Measurements from ENCODE around the gene TRAPPC3. TPM values are rescaled to one million over a fixed set of nuclear protein-coding genes. Genes with fewer than 3 reads are reported as not detected.

Gene TRAPPC3
- total RNA-seq, 2 experiments from 2014 or later: 57.5 to 59.3 TPM

DNA sequence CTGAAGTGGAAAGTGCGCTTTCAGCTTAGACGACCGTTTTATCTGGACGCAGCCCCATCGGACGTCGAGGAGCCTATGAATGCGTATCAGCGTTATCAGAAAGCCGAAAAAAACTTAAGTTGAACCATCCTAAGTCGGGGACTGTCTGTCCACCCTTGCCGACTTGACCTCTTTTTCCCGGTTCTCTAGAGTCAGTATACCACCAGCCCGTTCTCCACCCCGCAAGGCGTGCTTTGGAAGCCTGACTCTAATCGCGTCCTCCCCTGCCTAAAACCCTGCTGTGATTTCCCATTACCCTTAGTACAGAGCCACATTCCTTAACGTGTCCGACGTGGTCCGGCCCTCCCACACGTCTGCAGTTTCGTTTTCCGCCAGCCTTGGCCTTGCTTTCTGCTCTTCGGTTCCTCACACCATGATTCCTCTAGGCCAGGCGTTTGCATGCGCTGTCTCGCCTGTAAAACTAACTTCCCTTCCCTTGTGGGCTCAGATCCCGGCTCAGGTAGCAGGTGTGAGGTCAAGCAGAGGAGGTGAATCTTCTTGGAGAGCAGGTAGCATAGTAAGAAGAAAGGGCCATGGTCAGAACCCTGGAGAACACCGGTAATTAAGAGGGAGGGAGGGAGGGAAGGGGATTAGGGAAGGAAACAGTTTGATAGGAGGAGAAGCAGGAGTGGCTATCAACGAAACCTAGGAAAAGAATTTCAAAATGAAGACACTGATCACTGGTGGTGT lies 59.7 kb downstream of the TRAPPC3 start:
- Mint-ChIP-seq H3K4me3 (peak overlapping the region; percentile 89), H3K27ac (peak overlapping the region; percentile 87), H3K9me3 (no peaks in the 10 kb centered on the region), H3K4me1 (peaks cover 16% of the 10 kb centered on the region), H3K36me3 (ENCODE audit: low read depth) (peaks cover 17% of the 10 kb centered on the region), H3K27me3 (peaks cover 6% of the 10 kb centered on the region)
- DNase-seq: peak; percentile 41
- ChIA-PET CTCF (interaction anchor here (0.6 to 0.8 kb wide), 3 partner anchors 15 to 60 kb away, joined by 3 read pairs; partner anchors contain the start of gene TRAPPC3), POLR2A (no interaction called here)

- Mint-ChIP-seq H3K9me3 (no peaks in the 10 kb centered on the region), H3K27ac (peak within 1 kb of the TSS; percentile 87), H3K36me3 (ENCODE audit: low read depth) (peaks cover 17% of the 10 kb centered on the region), H3K4me1 (peaks cover 18% of the 10 kb centered on the region), H3K4me3 (peak within 1 kb of the TSS; percentile 89), H3K27me3 (peaks cover 9% of the 10 kb centered on the region)
- DNase-seq: peak; percentile 92
- POLR2A ChIA-PET: no interaction called here
- CTCF ChIA-PET: interaction anchor here (0.6 to 0.8 kb wide), 3 partner anchors 16 to 60 kb away, joined by 3 read pairs; partner anchors contain the start of gene TRAPPC3
Observed at GRCh38 chr1:36088577-36089392, 60.5 kb downstream of the TRAPPC3 start, which contains the start of gene ADPRS. ADPRS (plus strand) TSS chr1:36088892; CDS start chr1:36088905, 13 bp downstream.

- ChIA-PET CTCF (no interaction called here), POLR2A (no interaction called here)
- Mint-ChIP-seq H3K36me3 (ENCODE audit: low read depth) (peaks cover 13% of the 10 kb centered on the region), H3K27ac (peak overlapping the region; percentile 87), H3K27me3 (peaks cover 13% of the 10 kb centered on the region), H3K9me3 (no peaks in the 10 kb centered on the region), H3K4me1 (peaks cover 18% of the 10 kb centered on the region), H3K4me3 (peak overlapping the region; percentile 89)
- no peak for DNase-seq
Observed at GRCh38 chr1:36088265-36088576, 61.1 kb downstream of the TRAPPC3 start.

DNA sequence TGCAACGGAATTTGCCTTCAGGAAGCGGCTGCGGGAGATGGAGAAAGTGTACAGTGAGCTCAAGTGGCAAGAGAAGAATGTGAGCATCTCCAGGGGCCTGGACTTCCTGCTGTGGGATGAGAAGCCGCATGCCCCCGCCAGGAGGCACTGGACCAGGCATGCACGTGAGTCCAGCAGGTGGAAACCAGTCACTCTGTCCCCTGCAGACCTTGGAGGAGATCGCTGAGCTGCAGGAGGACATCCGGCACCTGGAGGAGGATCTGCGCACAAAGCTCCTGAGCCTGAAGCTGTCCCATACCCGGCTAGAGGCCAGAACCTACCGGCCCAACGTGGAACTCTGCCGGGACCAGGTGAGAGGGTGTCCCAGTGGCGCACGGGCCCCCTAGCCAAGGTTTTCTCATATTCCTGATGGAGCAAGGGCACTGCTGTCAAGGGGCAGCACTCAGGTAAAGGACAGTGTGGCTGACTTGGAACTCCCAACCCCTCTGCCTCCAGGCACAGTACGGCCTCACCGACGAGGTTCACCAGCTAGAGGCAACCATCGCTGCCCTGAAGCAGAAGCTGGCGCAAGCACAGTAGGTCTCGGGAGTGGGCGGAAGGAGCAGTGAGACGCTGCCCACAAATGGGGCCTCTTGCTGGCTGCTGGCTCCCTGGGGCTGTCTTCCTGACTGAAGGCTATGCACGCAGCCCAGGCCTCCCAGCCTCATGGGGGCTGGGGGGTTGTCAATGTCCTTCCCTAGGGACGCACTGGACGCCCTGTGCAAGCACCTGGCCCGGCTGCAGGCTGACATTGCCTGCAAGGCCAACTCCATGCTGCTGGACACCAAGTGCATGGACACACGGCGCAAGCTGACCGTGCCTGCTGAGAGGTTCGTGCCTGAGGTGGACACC lies 61.8 kb downstream of the TRAPPC3 start:
- CTCF ChIA-PET: interaction anchor here (1.4 to 2.1 kb wide), 2 partner anchors 47 to 429 kb away, joined by 3 to 5 read pairs; no protein-coding TSS in a partner anchor
- Mint-ChIP-seq H3K4me3 (peak overlapping the region; percentile 53), H3K27me3 (peaks cover 17% of the 10 kb centered on the region)

More for the DNA sequence above, 61.8 kb downstream of the TRAPPC3 start:
- Mint-ChIP-seq H3K9me3 (no peaks in the 10 kb centered on the region), H3K4me1 (peaks cover 18% of the 10 kb centered on the region), H3K36me3 (ENCODE audit: low read depth) (peaks cover 10% of the 10 kb centered on the region), H3K27ac (peak overlapping the region; percentile 69)
- DNase-seq: no peak
- POLR2A ChIA-PET: no interaction called here

Other genes with a start within 250 kb of the TRAPPC3 start
- gene AGO3, start 218.4 kb downstream of the TRAPPC3 start, total RNA-seq: 10 to 100 TPM; 28.7 to 29.4 TPM
- not detected for gene TEKT2, start 65.4 kb downstream of the TRAPPC3 start, total RNA-seq
- 10 to 100 TPM; 27.2 to 29.5 TPM for gene ADPRS, start 60.6 kb downstream of the TRAPPC3 start, total RNA-seq
- gene COL8A2, start 24.3 kb downstream of the TRAPPC3 start, total RNA-seq: not detected
- 100 to 1,000 TPM; 209 to 226 TPM for gene MAP7D1, start 6.7 kb upstream of the TRAPPC3 start, total RNA-seq
- gene THRAP3, start 75.0 kb upstream of the TRAPPC3 start, total RNA-seq: 100 to 1,000 TPM; 142 to 167 TPM
- 1 to 10 TPM; 6.5 to 6.9 TPM for gene SH3D21, start 156.9 kb upstream of the TRAPPC3 start, total RNA-seq
- 1 to 10 TPM; 7.3 to 9.3 TPM for gene EVA1B, start 174.2 kb upstream of the TRAPPC3 start, total RNA-seq
- 10 to 100 TPM; 53.7 to 59.1 TPM for gene STK40, start 236.4 kb upstream of the TRAPPC3 start, total RNA-seq
- gene LSM10, start 248.4 kb upstream of the TRAPPC3 start, total RNA-seq: 10 to 100 TPM; 39.3 to 39.4 TPM